ENCODE data around the gene LYZL4.

GRCh38 chr3:42347928-42348327 is 62.5 kb downstream of the LYZL4 start:
- TF ChIP-seq, protein P1, sequence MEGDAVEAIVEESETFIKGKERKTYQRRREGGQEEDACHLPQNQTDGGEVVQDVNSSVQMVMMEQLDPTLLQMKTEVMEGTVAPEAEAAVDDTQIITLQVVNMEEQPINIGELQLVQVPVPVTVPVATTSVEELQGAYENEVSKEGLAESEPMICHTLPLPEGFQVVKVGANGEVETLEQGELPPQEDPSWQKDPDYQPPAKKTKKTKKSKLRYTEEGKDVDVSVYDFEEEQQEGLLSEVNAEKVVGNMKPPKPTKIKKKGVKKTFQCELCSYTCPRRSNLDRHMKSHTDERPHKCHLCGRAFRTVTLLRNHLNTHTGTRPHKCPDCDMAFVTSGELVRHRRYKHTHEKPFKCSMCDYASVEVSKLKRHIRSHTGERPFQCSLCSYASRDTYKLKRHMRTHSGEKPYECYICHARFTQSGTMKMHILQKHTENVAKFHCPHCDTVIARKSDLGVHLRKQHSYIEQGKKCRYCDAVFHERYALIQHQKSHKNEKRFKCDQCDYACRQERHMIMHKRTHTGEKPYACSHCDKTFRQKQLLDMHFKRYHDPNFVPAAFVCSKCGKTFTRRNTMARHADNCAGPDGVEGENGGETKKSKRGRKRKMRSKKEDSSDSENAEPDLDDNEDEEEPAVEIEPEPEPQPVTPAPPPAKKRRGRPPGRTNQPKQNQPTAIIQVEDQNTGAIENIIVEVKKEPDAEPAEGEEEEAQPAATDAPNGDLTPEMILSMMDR (conservative IDR thresholded peaks at IDR 0.05; ENCODE audit: low read length), result no peak
- TF ChIP-seq EZH2phosphoT487 (IDR thresholded peaks at IDR 0.05; ENCODE audit: borderline replicate concordance, low read depth, low read length), result no peak
